Dermis lymphatic vessel endothelial cell (primary cell): ENCODE measurements around the gene DAPP1. TPM values are rescaled to one million over a fixed set of nuclear protein-coding genes. Genes with fewer than 3 reads are reported as not detected.

ENCODE experiments used
- total RNA-seq: library from RNA; depleted of rRNA; stranded (reverse); fragments of >200 nt; gene quantifications from 2 replicates; pipeline ENCODE4 v1.2.1, GENCODE V29; 2014

DAPP1 gene, protein sequence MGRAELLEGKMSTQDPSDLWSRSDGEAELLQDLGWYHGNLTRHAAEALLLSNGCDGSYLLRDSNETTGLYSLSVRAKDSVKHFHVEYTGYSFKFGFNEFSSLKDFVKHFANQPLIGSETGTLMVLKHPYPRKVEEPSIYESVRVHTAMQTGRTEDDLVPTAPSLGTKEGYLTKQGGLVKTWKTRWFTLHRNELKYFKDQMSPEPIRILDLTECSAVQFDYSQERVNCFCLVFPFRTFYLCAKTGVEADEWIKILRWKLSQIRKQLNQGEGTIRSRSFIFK
- total RNA-seq: not detected in 2 replicates

DNA sequence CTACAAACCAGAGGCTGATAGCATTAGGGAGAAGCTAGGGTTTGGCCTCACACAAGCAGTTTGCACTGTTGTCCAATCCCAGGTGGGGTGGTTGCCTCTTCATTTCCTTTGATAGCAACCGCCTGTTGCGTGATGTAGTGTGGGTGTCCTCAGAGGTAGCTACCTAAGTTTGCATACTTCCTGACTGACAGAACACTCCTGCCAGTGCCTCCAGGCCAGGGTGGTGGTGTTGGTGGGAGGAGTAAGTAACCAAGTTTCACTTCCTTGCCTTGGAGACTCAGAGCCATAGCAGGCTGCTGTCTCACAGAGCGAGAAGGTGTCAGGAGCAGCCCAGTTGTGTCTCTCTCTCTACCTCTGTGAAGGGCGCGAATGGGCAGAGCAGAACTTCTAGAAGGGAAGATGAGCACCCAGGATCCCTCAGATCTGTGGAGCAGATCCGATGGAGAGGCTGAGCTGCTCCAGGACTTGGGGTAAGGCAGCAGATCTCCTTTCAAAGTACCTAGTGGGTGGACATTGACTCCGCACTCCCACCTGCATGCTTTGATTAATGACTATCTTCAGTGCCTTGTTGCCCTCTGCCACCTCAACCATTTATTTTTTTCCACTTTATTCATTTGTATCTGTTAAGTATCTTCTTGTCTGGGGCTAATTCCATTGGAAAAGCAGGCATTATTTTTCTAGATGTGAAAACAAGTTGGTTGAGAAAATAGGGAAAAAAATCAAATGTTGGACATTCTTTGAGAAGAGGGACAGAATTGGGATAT is at the start of gene DAPP1:
DAPP1 (plus strand) TSS at position 283 of the 764 bp plus-strand sequence; CDS start at position 370, 87 bp downstream.

DNA sequence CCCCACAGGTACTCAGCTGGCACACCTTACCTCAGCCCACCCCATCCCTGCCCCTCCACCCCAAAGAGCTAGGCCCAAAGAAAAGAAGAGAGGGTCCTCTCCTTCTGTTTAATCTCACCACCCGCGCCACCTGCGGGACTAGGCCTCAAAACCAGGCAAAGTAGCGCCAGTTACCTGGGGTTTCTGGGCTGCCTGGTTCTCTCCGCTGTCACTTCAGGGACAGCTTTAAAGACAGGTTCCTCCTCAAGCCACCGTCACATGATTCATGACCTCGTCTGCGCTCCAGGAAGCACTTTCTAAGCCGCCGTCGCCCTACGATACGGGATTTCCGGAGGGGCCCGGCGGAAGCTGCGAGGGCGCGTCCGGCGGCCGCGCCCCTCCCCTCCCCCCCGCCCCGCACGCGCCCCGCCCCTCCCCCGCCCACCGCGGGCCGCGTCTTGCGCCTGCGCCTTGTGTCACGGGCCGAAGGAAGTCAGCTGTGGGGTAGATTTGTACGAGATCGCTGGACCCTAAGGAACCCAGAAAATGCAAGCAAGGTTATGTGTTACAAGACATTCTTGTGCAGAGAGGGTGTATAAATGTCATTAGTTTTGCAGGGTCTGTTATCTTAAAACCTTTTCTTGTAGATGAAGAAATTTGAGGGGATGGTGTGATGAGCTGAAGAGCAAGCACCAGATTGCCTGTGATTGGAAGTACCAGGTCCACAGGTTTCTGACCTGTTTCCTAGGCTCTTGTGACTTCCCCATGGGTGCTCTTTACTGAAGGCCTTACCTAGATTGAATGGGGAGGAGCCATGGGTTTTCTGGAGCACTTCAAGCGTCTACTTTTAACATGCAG is 77.8 kb downstream of the DAPP1 start, which contains the start of gene LAMTOR3:
LAMTOR3 (minus strand) TSS at position 267 of the 837 bp plus-strand sequence. CDS start 464 bp downstream, outside the sequence.

Other genes starting within 250 kb of the DAPP1 start
- under 0.01 and 0.09 TPM in 2 replicates for gene MTTP, start 242.0 kb upstream of the DAPP1 start, total RNA-seq
- gene C4orf54, start 159.0 kb upstream of the DAPP1 start, total RNA-seq: under 0.01 TPM in 1 of 2 replicates, not detected in the other
- gene LAMTOR3, start 77.6 kb downstream of the DAPP1 start, total RNA-seq: 32.0 and 34.7 TPM in 2 replicates
- gene DNAJB14, start 129.8 kb downstream of the DAPP1 start, total RNA-seq: 56.2 and 75.8 TPM in 2 replicates
- 193 and 225 TPM in 2 replicates for gene H2AZ1, start 133.4 kb downstream of the DAPP1 start, total RNA-seq